Cardiac muscle cell (in vitro differentiated cells and primary cell): Measurements from ENCODE around the gene ZC3H14. TPM values are rescaled to one million over a fixed set of nuclear protein-coding genes. Genes with fewer than 3 reads are reported as not detected.

ENCODE experiments used
- DNase-seq, 2 donors: peaks; one replicate each; pipeline versions ENCODE4 v3.0.0 to v3.0.0-alpha.2; 2010 to 2017; ENCODE audit warnings: low read depth in 1 of 2, low spot score in 1 of 2
- H3K27ac ChIP-seq: fragments of 200-600 bp; sonication (generic); 2 replicates; pipeline ENCODE4 v1.5.1; 2016
- H3K27me3 ChIP-seq: fragments of 200-600 bp; sonication (generic); 2 replicates; pipeline ENCODE4 v1.6.0; 2016; ENCODE audit warnings: control low read depth
- H3K36me3 ChIP-seq: fragments of 200-600 bp; sonication (generic); 2 replicates; pipeline ENCODE4 v1.5.1; 2016; ENCODE audit warnings: control low read depth
- H3K4me1 ChIP-seq: fragments of 200-600 bp; sonication (generic); 2 replicates; pipeline ENCODE4 v1.8.1; 2017; ENCODE audit warnings: low read depth, mild to moderate bottlenecking, mixed run types
- H3K4me3 ChIP-seq: fragments of 200-600 bp; sonication (generic); 2 replicates; pipeline ENCODE4 v1.5.1; 2016; ENCODE audit warnings: mild to moderate bottlenecking
- H3K9me3 ChIP-seq: fragments of 200-600 bp; sonication (generic); 2 replicates; pipeline ENCODE4 v1.5.1; 2017; ENCODE audit warnings: low read depth, mild to moderate bottlenecking, control low read depth
- CTCF ChIP-seq: IDR thresholded peaks from 2 replicates; pipeline ENCODE4 v1.5.1; 2012; ENCODE audit warnings: low read depth, mild to moderate bottlenecking, low read length
- polyA plus RNA-seq: library from polyadenylated mRNA; unstranded; fragments of >200 nt; fragmentation: Nextera tagmentation; extraction: Ambion mirVana; gene quantifications from 2 replicates; pipeline ENCODE4 v1.2.1, GENCODE V29; 2016
- total RNA-seq: library from RNA; depleted of rRNA; stranded (reverse); fragments of >200 nt; gene quantifications from 2 replicates; pipeline ENCODE4 v1.2.3, GENCODE V29; 2016

ZC3H14 gene
- total and polyA plus RNA-seq, 2 experiments from 2014 or later, result 71.3 to 87.4 TPM

- H3K4me1 ChIP-seq, result peaks cover 20% of the 10 kb centered on the region
- H3K4me3 ChIP-seq, result no peak overlapping the region
- no peaks in the 10 kb centered on the region for H3K9me3 ChIP-seq
- DNase-seq, result no peak
- TF ChIP-seq CTCF, result no peak
- no peaks in the 10 kb centered on the region for H3K27me3 ChIP-seq
- peaks cover 4% of the 10 kb centered on the region for H3K36me3 ChIP-seq
- H3K27ac ChIP-seq, result no peak overlapping the region
Measured at GRCh38 chr14:88541324-88541723, 21.5 kb upstream of the ZC3H14 start.

GRCh38 chr14:88542857-88543795, 19.7 kb upstream of the ZC3H14 start:
- H3K27me3 ChIP-seq, result no peaks in the 10 kb centered on the region
- no peak for TF ChIP-seq CTCF
- no peak for DNase-seq
- H3K9me3 ChIP-seq, result no peaks in the 10 kb centered on the region
- peaks cover 10% of the 10 kb centered on the region for H3K36me3 ChIP-seq
- peaks cover 14% of the 10 kb centered on the region for H3K4me1 ChIP-seq
- no peak overlapping the region for H3K27ac ChIP-seq
- no peak overlapping the region for H3K4me3 ChIP-seq

- DNase-seq, result no peak
- no peaks in the 10 kb centered on the region for H3K9me3 ChIP-seq
- no peaks in the 10 kb centered on the region for H3K27me3 ChIP-seq
- H3K4me3 ChIP-seq, result no peak overlapping the region
- H3K27ac ChIP-seq, result no peak overlapping the region
- TF ChIP-seq CTCF, result no peak
- peaks cover 8% of the 10 kb centered on the region for H3K4me1 ChIP-seq
- peaks cover 13% of the 10 kb centered on the region for H3K36me3 ChIP-seq
Measured at GRCh38 chr14:88545256-88545655, 17.6 kb upstream of the ZC3H14 start.

- TF ChIP-seq CTCF, result no peak
- H3K4me1 ChIP-seq, result peaks cover 8% of the 10 kb centered on the region
- no peaks in the 10 kb centered on the region for H3K9me3 ChIP-seq
- no peak overlapping the region for H3K4me3 ChIP-seq
- peaks cover 13% of the 10 kb centered on the region for H3K36me3 ChIP-seq
- H3K27ac ChIP-seq, result no peak overlapping the region
- no peaks in the 10 kb centered on the region for H3K27me3 ChIP-seq
- no peak for DNase-seq
Measured at GRCh38 chr14:88546621-88547385, 16.0 kb upstream of the ZC3H14 start.

GRCh38 chr14:88547386-88547780, 15.5 kb upstream of the ZC3H14 start:
- peaks cover 8% of the 10 kb centered on the region for H3K4me1 ChIP-seq
- no peak overlapping the region for H3K27ac ChIP-seq
- no peak overlapping the region for H3K4me3 ChIP-seq
- peaks cover 13% of the 10 kb centered on the region for H3K36me3 ChIP-seq
- TF ChIP-seq CTCF, result no peak
- DNase-seq, result no peak
- H3K27me3 ChIP-seq, result no peaks in the 10 kb centered on the region
- no peaks in the 10 kb centered on the region for H3K9me3 ChIP-seq
